ENCODE data around the gene DNAH14.
"Not testable (repeated sequence)": the region's sequence is repeated elsewhere in the genome, so short reads cannot be mapped to it uniquely, and the experiment has no call there.

Gene DNAH14

DNA sequence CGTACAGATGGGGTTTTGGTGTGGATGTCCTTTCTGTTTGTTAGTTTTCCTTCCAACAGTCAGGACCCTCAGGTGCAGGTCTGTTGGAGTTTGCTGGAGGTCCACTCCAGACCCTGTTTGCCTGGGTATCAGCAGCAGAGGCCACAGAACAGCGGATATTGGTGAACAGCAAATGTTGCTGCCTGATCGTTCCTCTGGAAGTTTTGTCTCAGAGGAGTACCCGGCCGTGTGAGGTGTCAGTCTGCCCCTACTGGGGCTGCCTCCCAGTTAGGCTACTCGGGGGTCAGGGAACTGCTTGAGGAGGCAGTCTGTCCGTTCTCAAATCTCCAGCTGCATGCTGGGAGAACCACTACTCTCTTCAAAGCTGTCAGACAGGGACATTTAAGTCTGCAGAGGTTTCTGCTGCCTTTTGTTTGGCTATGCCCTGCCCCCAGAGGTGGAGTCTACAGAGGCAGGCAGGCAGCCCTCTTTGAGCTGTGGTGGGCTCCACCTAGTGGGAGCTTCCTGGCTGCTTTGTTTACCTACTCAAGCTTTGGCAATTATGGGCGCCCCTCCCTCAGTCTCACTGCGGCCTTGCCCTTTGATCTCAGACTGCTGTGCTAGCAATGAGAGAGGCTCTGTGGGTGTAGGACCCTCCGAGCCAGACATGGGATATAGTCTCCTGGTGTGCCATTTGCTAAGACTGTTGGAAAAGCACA, 16.3 kb downstream of the DNAH14 start:
- not testable (repeated sequence) for H3K4me1 ChIP-seq (ENCODE audit: control insufficient read depth, low read depth, low read length); H3K4ac ChIP-seq (ENCODE audit: low read depth, low read length); H2BK15ac ChIP-seq (replicated peaks; ENCODE audit: low read depth); H3K9ac ChIP-seq (ENCODE audit: low read length); H3K4me3 ChIP-seq (ENCODE audit: low read length); H2BK120ac ChIP-seq (ENCODE audit: low read depth, low read length); H3K27ac ChIP-seq (ENCODE audit: low read depth, low read length); H3K36me3 ChIP-seq (ENCODE audit: control insufficient read depth, insufficient read depth, low read length); H3K4me2 ChIP-seq (ENCODE audit: low read length); H3K79me2 ChIP-seq (ENCODE audit: control insufficient read depth, insufficient read depth, low read length); H3K27me3 ChIP-seq (ENCODE audit: insufficient read depth, low read length, poor library complexity); H4K5ac ChIP-seq (ENCODE audit: low read length); H4K8ac ChIP-seq (ENCODE audit: low read depth, low read length); H3K56ac ChIP-seq (ENCODE audit: low read length); H3K79me1 ChIP-seq (ENCODE audit: low read length); H3K23ac ChIP-seq (ENCODE audit: low read length); H2AK5ac ChIP-seq (ENCODE audit: low read length); H3K18ac ChIP-seq (ENCODE audit: low read length); H2BK5ac ChIP-seq (ENCODE audit: low read length)
- peak; percentile 48 for DNase-seq
- WGBS (ENCODE audit: extremely low coverage, insufficient coverage, low lambda C conversion rate), result no CpG with 5 or more reads among the region's 10 CpGs

GRCh38 chr1:224946349-224946691, 16.8 kb downstream of the DNAH14 start:
- not testable (repeated sequence) for H3K36me3 ChIP-seq (ENCODE audit: control insufficient read depth, insufficient read depth, low read length); H3K27ac ChIP-seq (ENCODE audit: low read depth, low read length); H3K4ac ChIP-seq (ENCODE audit: low read depth, low read length); H3K27me3 ChIP-seq (ENCODE audit: insufficient read depth, low read length, poor library complexity); H3K79me2 ChIP-seq (ENCODE audit: control insufficient read depth, insufficient read depth, low read length); H2BK5ac ChIP-seq (ENCODE audit: low read length); H2BK15ac ChIP-seq (replicated peaks; ENCODE audit: low read depth); H3K9ac ChIP-seq (ENCODE audit: low read length); H3K4me2 ChIP-seq (ENCODE audit: low read length); H2BK120ac ChIP-seq (ENCODE audit: low read depth, low read length); H3K4me1 ChIP-seq (ENCODE audit: control insufficient read depth, low read depth, low read length); H4K8ac ChIP-seq (ENCODE audit: low read depth, low read length); H3K4me3 ChIP-seq (ENCODE audit: low read length); H2AK5ac ChIP-seq (ENCODE audit: low read length); H3K79me1 ChIP-seq (ENCODE audit: low read length); H3K18ac ChIP-seq (ENCODE audit: low read length); H4K5ac ChIP-seq (ENCODE audit: low read length); DNase-seq; H3K56ac ChIP-seq (ENCODE audit: low read length); H3K23ac ChIP-seq (ENCODE audit: low read length)
- no CpG with 5 or more reads among the region's 6 CpGs for WGBS (ENCODE audit: extremely low coverage, insufficient coverage, low lambda C conversion rate)

DNA sequence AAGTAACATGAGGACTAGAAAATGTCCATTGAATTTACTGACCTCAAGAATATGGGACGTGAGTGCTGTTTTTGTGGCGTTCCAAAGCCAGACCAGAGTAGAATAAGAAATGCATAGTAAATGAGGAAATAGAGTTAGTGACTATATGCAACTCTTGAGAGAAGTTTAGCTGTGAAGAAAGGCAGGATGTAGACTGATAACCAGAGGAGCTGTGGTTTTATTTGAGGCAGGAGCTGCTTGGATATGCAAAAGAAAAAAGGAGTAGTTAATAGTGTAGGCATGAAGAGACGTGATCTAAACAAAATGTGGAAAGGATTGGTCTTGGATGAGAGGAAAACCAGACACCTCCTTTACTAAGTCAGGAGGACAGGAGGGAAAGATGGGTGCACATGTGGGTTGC, 28.2 kb downstream of the DNAH14 start:
- no peak for DNase-seq
- H3K23ac ChIP-seq (ENCODE audit: low read length), result no peak overlapping the region

DNA sequence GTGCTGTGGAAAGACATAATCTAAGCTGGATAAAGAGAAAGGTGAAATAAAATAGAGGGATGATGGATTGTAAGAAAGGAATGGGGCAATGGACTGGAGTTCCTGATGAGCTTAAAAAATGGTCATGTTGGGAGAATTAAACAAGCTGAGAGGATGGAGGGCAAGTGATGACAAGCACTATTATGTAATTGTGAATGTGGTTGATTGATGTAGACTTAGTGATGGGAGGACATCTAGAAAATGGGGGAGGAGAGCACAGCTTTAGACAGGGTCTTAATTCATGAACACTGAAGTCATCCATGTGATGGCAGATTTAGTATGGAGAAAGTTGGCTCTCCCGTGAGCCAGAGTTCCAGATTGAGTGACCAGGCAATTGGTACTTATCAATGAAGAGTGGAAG, 29.0 kb downstream of the DNAH14 start:
- no peak overlapping the region for H4K8ac ChIP-seq (ENCODE audit: low read depth, low read length)
- no peak overlapping the region for H3K56ac ChIP-seq (ENCODE audit: low read length)
- no peak overlapping the region for H2BK15ac ChIP-seq (replicated peaks; ENCODE audit: low read depth)
- no peak overlapping the region for H2AK5ac ChIP-seq (ENCODE audit: low read length)
- H3K4me3 ChIP-seq (ENCODE audit: low read length), result no peak overlapping the region
- H3K23ac ChIP-seq (ENCODE audit: low read length), result no peak overlapping the region
- no peak overlapping the region for H3K4ac ChIP-seq (ENCODE audit: low read depth, low read length)
- H3K9ac ChIP-seq (ENCODE audit: low read length), result no peak overlapping the region
- H3K27me3 ChIP-seq (ENCODE audit: insufficient read depth, low read length, poor library complexity), result no peaks in the 10 kb centered on the region
- no CpG with 5 or more reads among the region's 1 CpG for WGBS (ENCODE audit: extremely low coverage, insufficient coverage, low lambda C conversion rate)
- H3K79me1 ChIP-seq (ENCODE audit: low read length), result no peaks in the 10 kb centered on the region
- no peaks in the 10 kb centered on the region for H3K36me3 ChIP-seq (ENCODE audit: control insufficient read depth, insufficient read depth, low read length)
- H3K4me2 ChIP-seq (ENCODE audit: low read length), result no peak overlapping the region
- H2BK5ac ChIP-seq (ENCODE audit: low read length), result no peak overlapping the region
- no peak overlapping the region for H3K18ac ChIP-seq (ENCODE audit: low read length)
- H2BK120ac ChIP-seq (ENCODE audit: low read depth, low read length), result no peak overlapping the region
- H3K27ac ChIP-seq (ENCODE audit: low read depth, low read length), result no peak overlapping the region
- no peak overlapping the region for H4K5ac ChIP-seq (ENCODE audit: low read length)
- no peak for DNase-seq
- H3K79me2 ChIP-seq (ENCODE audit: control insufficient read depth, insufficient read depth, low read length), result no peaks in the 10 kb centered on the region
- peaks cover 2% of the 10 kb centered on the region for H3K4me1 ChIP-seq (ENCODE audit: control insufficient read depth, low read depth, low read length)

More for the DNA sequence above, 28.2 kb downstream of the DNAH14 start:
- Histone ChIP-seq H2BK120ac (ENCODE audit: low read depth, low read length) (no peak overlapping the region), H3K79me1 (ENCODE audit: low read length) (no peaks in the 10 kb centered on the region), H2BK15ac (replicated peaks; ENCODE audit: low read depth) (no peak overlapping the region), H3K56ac (ENCODE audit: low read length) (no peak overlapping the region), H3K4me3 (ENCODE audit: low read length) (no peak overlapping the region), H2BK5ac (ENCODE audit: low read length) (no peak overlapping the region), H3K9ac (ENCODE audit: low read length) (no peak overlapping the region), H3K4me1 (ENCODE audit: control insufficient read depth, low read depth, low read length) (peaks cover 2% of the 10 kb centered on the region), H2AK5ac (ENCODE audit: low read length) (no peak overlapping the region), H3K18ac (ENCODE audit: low read length) (no peak overlapping the region), H3K4me2 (ENCODE audit: low read length) (no peak overlapping the region), H3K27ac (ENCODE audit: low read depth, low read length) (no peak overlapping the region), H3K27me3 (ENCODE audit: insufficient read depth, low read length, poor library complexity) (no peaks in the 10 kb centered on the region), H3K79me2 (ENCODE audit: control insufficient read depth, insufficient read depth, low read length) (no peaks in the 10 kb centered on the region), H3K4ac (ENCODE audit: low read depth, low read length) (no peak overlapping the region), H3K36me3 (ENCODE audit: control insufficient read depth, insufficient read depth, low read length) (no peaks in the 10 kb centered on the region), H4K8ac (ENCODE audit: low read depth, low read length) (no peak overlapping the region), H4K5ac (ENCODE audit: low read length) (no peak overlapping the region)
- no CpG with 5 or more reads among the region's 3 CpGs for WGBS (ENCODE audit: extremely low coverage, insufficient coverage, low lambda C conversion rate)

DNA sequence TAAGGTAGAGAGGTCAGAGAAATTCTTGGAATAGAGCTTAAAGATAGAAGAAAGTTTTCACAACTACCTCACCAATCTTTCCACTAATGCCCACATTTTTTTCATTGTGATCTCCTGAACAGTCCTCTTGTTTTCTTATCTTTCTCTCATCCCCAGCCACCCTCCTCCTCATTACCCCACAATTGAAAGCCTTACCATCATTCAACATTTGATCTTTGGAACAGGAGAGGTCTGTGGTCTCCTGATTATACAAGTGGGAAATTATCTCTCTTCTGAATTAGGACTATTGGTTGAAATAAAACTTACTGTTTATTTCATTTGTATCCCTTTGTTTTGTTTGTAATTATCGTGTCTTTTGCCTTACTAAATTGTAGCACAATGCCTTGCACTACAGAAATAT, 29.6 kb downstream of the DNAH14 start:
- Histone ChIP-seq H4K5ac (ENCODE audit: low read length) (no peak overlapping the region), H3K4me1 (ENCODE audit: control insufficient read depth, low read depth, low read length) (peaks cover 2% of the 10 kb centered on the region), H3K56ac (ENCODE audit: low read length) (no peak overlapping the region), H2AK5ac (ENCODE audit: low read length) (no peak overlapping the region), H3K79me1 (ENCODE audit: low read length) (no peaks in the 10 kb centered on the region), H3K9ac (ENCODE audit: low read length) (no peak overlapping the region), H2BK15ac (replicated peaks; ENCODE audit: low read depth) (no peak overlapping the region), H3K4ac (ENCODE audit: low read depth, low read length) (no peak overlapping the region), H2BK5ac (ENCODE audit: low read length) (no peak overlapping the region), H2BK120ac (ENCODE audit: low read depth, low read length) (no peak overlapping the region), H3K4me2 (ENCODE audit: low read length) (no peak overlapping the region), H3K36me3 (ENCODE audit: control insufficient read depth, insufficient read depth, low read length) (no peaks in the 10 kb centered on the region), H3K27ac (ENCODE audit: low read depth, low read length) (no peak overlapping the region), H3K79me2 (ENCODE audit: control insufficient read depth, insufficient read depth, low read length) (no peaks in the 10 kb centered on the region), H3K4me3 (ENCODE audit: low read length) (no peak overlapping the region), H3K18ac (ENCODE audit: low read length) (no peak overlapping the region), H3K27me3 (ENCODE audit: insufficient read depth, low read length, poor library complexity) (no peaks in the 10 kb centered on the region), H4K8ac (ENCODE audit: low read depth, low read length) (no peak overlapping the region), H3K23ac (ENCODE audit: low read length) (no peak overlapping the region)
- peak; percentile 31 for DNase-seq
- WGBS (ENCODE audit: extremely low coverage, insufficient coverage, low lambda C conversion rate), result no CpG with 5 or more reads among the region's 1 CpG

GRCh38 chr1:224959656-224960055, 30.2 kb downstream of the DNAH14 start:
- Histone ChIP-seq H2BK120ac (ENCODE audit: low read depth, low read length) (no peak overlapping the region), H3K79me2 (ENCODE audit: control insufficient read depth, insufficient read depth, low read length) (no peaks in the 10 kb centered on the region), H3K79me1 (ENCODE audit: low read length) (no peaks in the 10 kb centered on the region), H4K5ac (ENCODE audit: low read length) (no peak overlapping the region), H3K27ac (ENCODE audit: low read depth, low read length) (no peak overlapping the region), H2AK5ac (ENCODE audit: low read length) (no peak overlapping the region), H3K23ac (ENCODE audit: low read length) (no peak overlapping the region), H3K18ac (ENCODE audit: low read length) (no peak overlapping the region), H2BK15ac (replicated peaks; ENCODE audit: low read depth) (no peak overlapping the region), H4K8ac (ENCODE audit: low read depth, low read length) (no peak overlapping the region), H3K4me2 (ENCODE audit: low read length) (no peak overlapping the region), H3K4me1 (ENCODE audit: control insufficient read depth, low read depth, low read length) (peaks cover 2% of the 10 kb centered on the region), H3K56ac (ENCODE audit: low read length) (no peak overlapping the region), H2BK5ac (ENCODE audit: low read length) (no peak overlapping the region), H3K27me3 (ENCODE audit: insufficient read depth, low read length, poor library complexity) (no peaks in the 10 kb centered on the region), H3K36me3 (ENCODE audit: control insufficient read depth, insufficient read depth, low read length) (no peaks in the 10 kb centered on the region), H3K4ac (ENCODE audit: low read depth, low read length) (no peak overlapping the region), H3K4me3 (ENCODE audit: low read length) (no peak overlapping the region), H3K9ac (ENCODE audit: low read length) (no peak overlapping the region)
- DNase-seq, result no peak

Data from mesendoderm (in vitro differentiated cells).